Astrocyte of the hippocampus (primary cell): ENCODE measurements around the gene STK25.

Experiments
- DNase-seq: peaks from one replicate; pipeline ENCODE4 v3.0.0; 2011; ENCODE audit warnings: low read depth, low spot score

Gene STK25

GRCh38 chr2:241494311-241494908 is 14.0 kb downstream of the STK25 start:
- DNase-seq, result no peak

- no peak for DNase-seq
Observed at GRCh38 chr2:241493092-241493491, 15.3 kb downstream of the STK25 start.

- DNase-seq, result no peak
Observed at GRCh38 chr2:241492174-241492565, 16.2 kb downstream of the STK25 start.

- no peak for DNase-seq
Observed at GRCh38 chr2:241491549-241492173, 16.7 kb downstream of the STK25 start.

GRCh38 chr2:241490825-241491506 is 17.4 kb downstream of the STK25 start:
- no peak for DNase-seq

GRCh38 chr2:241489733-241490680 is 18.4 kb downstream of the STK25 start:
- no peak for DNase-seq

- no peak for DNase-seq
Observed at GRCh38 chr2:241489088-241489487, 19.3 kb downstream of the STK25 start.

- no peak for DNase-seq
Observed at GRCh38 chr2:241485172-241485911, 23.0 kb downstream of the STK25 start.

GRCh38 chr2:241483305-241483704 is 25.1 kb downstream of the STK25 start:
- no peak for DNase-seq

GRCh38 chr2:241482126-241482955 is 26.0 kb downstream of the STK25 start:
- no peak for DNase-seq

GRCh38 chr2:241481687-241482086 is 26.7 kb downstream of the STK25 start:
- DNase-seq, result no peak

GRCh38 chr2:241479026-241479898 is 29.1 kb downstream of the STK25 start:
- DNase-seq, result no peak

- DNase-seq, result no peak
Observed at GRCh38 chr2:241478166-241478565, 30.2 kb downstream of the STK25 start.

GRCh38 chr2:241475267-241475666 is 33.1 kb downstream of the STK25 start:
- no peak for DNase-seq

GRCh38 chr2:241473399-241473798 is 35.0 kb downstream of the STK25 start:
- no peak for DNase-seq

GRCh38 chr2:241469746-241470145 is 38.6 kb downstream of the STK25 start:
- DNase-seq, result no peak

GRCh38 chr2:241468476-241468781 is 40.0 kb downstream of the STK25 start:
- DNase-seq, result no peak

- DNase-seq, result no peak
Observed at GRCh38 chr2:241467777-241468475, 40.5 kb downstream of the STK25 start.

GRCh38 chr2:241466230-241466629 is 42.2 kb downstream of the STK25 start:
- no peak for DNase-seq
